Peyer's patch (tissue), 4 donors: ENCODE data around the gene ROR1. TPM values are rescaled to one million over a fixed set of nuclear protein-coding genes. Genes with fewer than 3 reads are reported as not detected.

Experiments used
- DNase-seq, 3 donors: peaks; one replicate each; pipeline ENCODE4 v3.0.0-alpha.2; 2017 to 2019
- H3K27ac ChIP-seq, 4 donors: fragments of 200-600 bp; sonication (generic); one replicate each; pipeline ENCODE4 v1.5.1; 2016 to 2019
- H3K27me3 ChIP-seq, 2 donors: fragments of 200-600 bp; sonication (generic); one replicate each; pipeline ENCODE4 v1.5.1; 2019
- H3K36me3 ChIP-seq, 3 donors: fragments of 200-600 bp; sonication (generic); one replicate each; pipeline ENCODE4 v1.5.1; 2016 to 2019
- H3K4me1 ChIP-seq, 4 donors: fragments of 200-600 bp; sonication (generic); one replicate each; pipeline ENCODE4 v1.5.1; 2016 to 2019
- H3K4me3 ChIP-seq, 4 donors: fragments of 200-600 bp; sonication (generic); 1 replicate in 3 of 4; 2 replicates in 1 of 4; pipeline ENCODE4 v1.5.1; 2016 to 2019; ENCODE audit warnings: mild to moderate bottlenecking in 1 of 4
- H3K9me3 ChIP-seq, 4 donors: fragments of 200-600 bp; sonication (generic); one replicate each; pipeline ENCODE4 v1.5.1; 2016 to 2019; ENCODE audit warnings: mild to moderate bottlenecking in 1 of 4
- POLR2A ChIP-seq, 2 donors: fragments of 450-650 bp; IDR thresholded peaks; one replicate each; pipeline ENCODE4 v1.5.1; 2017; ENCODE audit warnings: antibody characterized with exemption in 2 of 2, mild to moderate bottlenecking in 2 of 2, moderate library complexity in 2 of 2
- total RNA-seq, 4 donors: library from RNA; depleted of rRNA; stranded (reverse); fragments of >200 nt; gene quantifications; one replicate each; pipeline ENCODE4 v1.1.0, GENCODE V29; 2016
- TF ChIP-seq, protein P1 (sequence below), 6 experiments: fragments of 450-650 bp in 4 of 6; fragments of 200-600 bp in 2 of 6; sonication (generic) in 1 of 6; IDR thresholded peaks; one replicate each; pipeline ENCODE4 v1.5.1; 2017 to 2019; ENCODE audit warnings: antibody characterized with exemption in 6 of 6, mild to moderate bottlenecking in 3 of 6, moderate library complexity in 1 of 6

ROR1 gene
- total RNA-seq, 4 donors from 2014 or later, result 1.2 to 7.4 (median 4.7) TPM

DNA sequence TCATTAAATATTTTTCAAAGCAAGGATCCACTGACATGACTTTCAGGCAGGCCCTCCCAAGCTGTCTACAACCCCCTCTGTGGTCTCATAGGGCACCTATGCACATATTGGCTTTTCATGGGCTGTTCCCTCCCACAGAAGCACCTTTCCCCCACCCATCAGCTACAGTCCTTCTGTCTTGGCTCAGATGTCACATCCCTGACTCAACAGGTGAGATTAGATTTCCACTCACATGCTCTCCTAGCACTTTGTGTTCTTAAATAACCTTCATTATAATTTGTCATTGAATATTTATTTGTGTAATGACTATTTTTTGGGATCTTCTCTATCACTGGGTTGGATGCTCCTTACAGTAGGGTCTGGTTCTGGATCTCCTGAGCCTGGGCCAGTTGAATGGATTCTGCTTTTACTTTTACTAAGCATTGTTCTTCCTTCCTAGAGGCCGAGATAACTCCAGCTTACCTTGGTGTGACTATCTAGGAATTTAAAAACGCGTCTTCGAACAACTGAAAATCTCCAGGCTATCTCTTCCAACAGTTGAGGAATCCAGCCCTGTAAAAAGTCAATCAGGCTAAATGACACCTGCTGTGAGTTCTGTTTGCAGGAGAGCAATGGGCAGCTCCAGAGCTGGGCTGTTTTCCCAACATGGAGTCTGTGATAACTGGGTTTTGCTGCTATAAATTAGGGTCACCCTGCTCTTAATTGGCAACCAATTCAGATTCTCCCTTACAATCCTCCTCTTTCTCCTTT is 16.2 kb downstream of the ROR1 start:
- TF ChIP-seq, protein P1, sequence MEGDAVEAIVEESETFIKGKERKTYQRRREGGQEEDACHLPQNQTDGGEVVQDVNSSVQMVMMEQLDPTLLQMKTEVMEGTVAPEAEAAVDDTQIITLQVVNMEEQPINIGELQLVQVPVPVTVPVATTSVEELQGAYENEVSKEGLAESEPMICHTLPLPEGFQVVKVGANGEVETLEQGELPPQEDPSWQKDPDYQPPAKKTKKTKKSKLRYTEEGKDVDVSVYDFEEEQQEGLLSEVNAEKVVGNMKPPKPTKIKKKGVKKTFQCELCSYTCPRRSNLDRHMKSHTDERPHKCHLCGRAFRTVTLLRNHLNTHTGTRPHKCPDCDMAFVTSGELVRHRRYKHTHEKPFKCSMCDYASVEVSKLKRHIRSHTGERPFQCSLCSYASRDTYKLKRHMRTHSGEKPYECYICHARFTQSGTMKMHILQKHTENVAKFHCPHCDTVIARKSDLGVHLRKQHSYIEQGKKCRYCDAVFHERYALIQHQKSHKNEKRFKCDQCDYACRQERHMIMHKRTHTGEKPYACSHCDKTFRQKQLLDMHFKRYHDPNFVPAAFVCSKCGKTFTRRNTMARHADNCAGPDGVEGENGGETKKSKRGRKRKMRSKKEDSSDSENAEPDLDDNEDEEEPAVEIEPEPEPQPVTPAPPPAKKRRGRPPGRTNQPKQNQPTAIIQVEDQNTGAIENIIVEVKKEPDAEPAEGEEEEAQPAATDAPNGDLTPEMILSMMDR (IDR thresholded peaks at IDR 0.05), result no peak
- no peak for TF ChIP-seq POLR2A (IDR thresholded peaks at IDR 0.05)
- Histone ChIP-seq H3K36me3 (no peaks in the 10 kb centered on the region), H3K4me1 (no peaks in the 10 kb centered on the region), H3K9me3 (no peaks in the 10 kb centered on the region), H3K27me3 (no peaks in the 10 kb centered on the region), H3K4me3 (no peak overlapping the region), H3K27ac (no peak overlapping the region)
- DNase-seq, result no peak

DNA sequence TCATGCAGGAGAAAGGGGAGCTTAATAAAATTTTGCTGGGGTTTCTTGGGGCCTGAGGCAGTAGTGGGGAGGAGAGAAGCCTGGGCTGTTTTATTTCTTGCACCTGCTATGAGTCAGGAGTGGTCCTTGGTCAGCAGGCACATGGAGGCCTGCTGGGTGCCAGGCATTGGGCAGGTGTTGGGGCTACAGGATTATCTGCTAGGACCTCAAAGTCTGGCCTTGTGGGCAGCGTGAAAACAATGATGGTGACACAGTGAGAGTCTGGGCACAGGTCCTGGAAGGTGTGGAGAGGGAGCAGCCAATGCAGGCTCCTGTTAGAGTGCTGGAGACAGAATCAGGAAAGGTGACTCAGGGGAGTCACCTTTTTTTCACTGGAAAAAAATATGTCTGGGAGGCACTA is 17.2 kb downstream of the ROR1 start:
- Histone ChIP-seq H3K27me3 (no peaks in the 10 kb centered on the region), H3K36me3 (no peaks in the 10 kb centered on the region), H3K27ac (no peak overlapping the region), H3K4me1 (no peaks in the 10 kb centered on the region), H3K4me3 (no peak overlapping the region), H3K9me3 (no peaks in the 10 kb centered on the region)
- TF ChIP-seq, protein P1 (IDR thresholded peaks at IDR 0.05), result no peak
- TF ChIP-seq POLR2A (IDR thresholded peaks at IDR 0.05), result no peak
- no peak for DNase-seq

DNA sequence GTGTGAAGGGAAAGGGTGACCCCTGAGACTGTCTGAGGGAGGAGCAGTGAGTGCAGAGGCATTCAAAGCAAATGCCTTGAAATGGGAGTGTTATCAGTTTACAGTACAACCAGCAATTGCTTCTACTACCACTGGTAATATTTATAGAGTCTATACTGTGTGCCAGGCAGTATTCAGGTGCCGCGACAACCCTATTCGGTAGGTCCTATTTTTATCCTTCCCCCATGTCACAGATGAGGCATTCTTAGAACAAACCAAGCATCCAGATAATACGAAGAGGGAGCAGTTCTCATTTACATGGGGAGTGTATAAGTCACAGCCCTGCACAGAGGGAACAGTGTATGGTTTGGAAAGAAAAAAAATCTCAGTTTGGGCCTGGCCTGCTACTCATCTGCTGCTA is 18.3 kb downstream of the ROR1 start:
- Histone ChIP-seq H3K4me3 (no peak overlapping the region), H3K27me3 (no peaks in the 10 kb centered on the region), H3K9me3 (no peaks in the 10 kb centered on the region), H3K27ac (no peak overlapping the region), H3K4me1 (no peaks in the 10 kb centered on the region), H3K36me3 (no peaks in the 10 kb centered on the region)
- DNase-seq, result no peak
- no peak for TF ChIP-seq POLR2A (IDR thresholded peaks at IDR 0.05)
- TF ChIP-seq, protein P1 (IDR thresholded peaks at IDR 0.05), result no peak

DNA sequence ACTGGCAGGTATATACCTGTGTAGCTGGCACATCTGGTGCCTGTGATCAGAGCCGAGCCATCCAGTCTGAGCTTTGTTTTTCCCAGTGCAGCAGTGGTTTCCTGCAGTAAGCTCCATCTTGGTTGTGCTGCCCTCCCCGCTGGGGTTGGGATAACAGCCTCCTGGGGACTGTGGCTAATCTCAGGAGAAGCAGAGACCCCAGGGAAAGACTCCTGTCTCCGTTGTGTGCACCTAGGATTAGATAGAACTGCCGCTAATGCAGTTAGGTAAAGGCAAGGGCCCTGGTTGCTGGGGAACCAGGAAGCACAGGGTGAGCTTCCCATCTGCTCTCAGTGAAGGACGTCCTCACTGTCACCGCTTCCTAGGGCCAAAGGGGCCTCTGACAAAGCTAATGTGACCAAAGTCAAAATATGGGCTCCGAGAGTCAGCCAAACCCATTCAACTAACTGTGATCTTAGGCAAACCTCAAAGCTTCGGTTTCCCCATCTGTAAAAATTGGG is 20.0 kb downstream of the ROR1 start:
- Histone ChIP-seq H3K27ac (no peak overlapping the region), H3K4me3 (no peak overlapping the region), H3K9me3 (no peaks in the 10 kb centered on the region), H3K36me3 (no peaks in the 10 kb centered on the region), H3K27me3 (no peaks in the 10 kb centered on the region), H3K4me1 (no peaks in the 10 kb centered on the region)
- no peak for TF ChIP-seq POLR2A (IDR thresholded peaks at IDR 0.05)
- TF ChIP-seq, protein P1 (IDR thresholded peaks at IDR 0.05), result no peak
- DNase-seq, result no peak

DNA sequence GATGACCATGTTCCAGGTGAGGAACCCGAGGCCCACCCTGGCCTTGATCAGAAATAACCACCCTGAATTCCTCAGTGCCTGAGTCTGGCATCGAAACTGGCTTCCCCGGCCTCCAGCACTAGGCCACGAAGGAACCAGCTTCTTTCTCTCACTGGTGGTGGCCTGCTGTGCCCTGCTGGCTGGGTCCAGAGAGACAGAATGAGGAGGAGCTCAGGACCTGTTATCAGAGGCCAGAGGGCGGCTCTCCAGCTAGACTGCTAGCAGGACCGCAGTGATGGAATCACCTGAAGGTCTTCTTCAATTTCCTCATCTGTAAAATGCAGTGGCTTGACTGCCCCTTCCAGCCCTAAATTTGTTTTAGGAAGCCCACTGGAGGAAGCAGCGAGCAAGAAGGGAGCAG is 20.5 kb downstream of the ROR1 start:
- DNase-seq, result no peak

DNA sequence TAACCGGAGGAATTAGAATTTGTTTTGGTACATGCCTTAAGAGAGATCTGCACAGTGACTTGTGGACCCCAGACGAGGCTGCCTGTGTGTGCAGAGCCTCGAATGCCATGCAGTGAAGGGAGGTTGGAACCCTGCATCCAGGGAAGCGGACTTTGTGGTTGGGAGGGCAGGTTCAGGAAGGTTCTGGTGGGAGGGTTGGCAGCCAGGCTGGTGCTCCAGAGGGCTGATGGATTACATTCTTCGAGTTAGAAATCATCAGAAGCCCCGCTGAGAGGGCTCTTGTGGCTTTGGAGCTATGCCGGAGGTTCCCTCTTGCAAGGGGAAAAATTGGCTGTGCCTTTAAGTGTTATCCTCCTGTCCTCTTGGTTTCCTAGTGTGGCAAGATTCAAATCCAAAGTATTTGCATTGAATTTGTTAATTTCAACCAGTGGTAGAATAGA is 21.1 kb downstream of the ROR1 start:
- H3K27me3 ChIP-seq, result no peaks in the 10 kb centered on the region
- H3K4me3 ChIP-seq, result no peak overlapping the region
- H3K27ac ChIP-seq, result no peak overlapping the region
- no peaks in the 10 kb centered on the region for H3K36me3 ChIP-seq
- H3K4me1 ChIP-seq, result no peaks in the 10 kb centered on the region
- H3K9me3 ChIP-seq, result no peaks in the 10 kb centered on the region
- no peak for DNase-seq
- TF ChIP-seq POLR2A (IDR thresholded peaks at IDR 0.05), result no peak
- TF ChIP-seq, protein P1 (IDR thresholded peaks at IDR 0.05), result no peak

More for the DNA sequence above, 20.5 kb downstream of the ROR1 start:
- Histone ChIP-seq H3K27me3 (no peaks in the 10 kb centered on the region), H3K36me3 (no peaks in the 10 kb centered on the region), H3K4me3 (no peak overlapping the region), H3K9me3 (no peaks in the 10 kb centered on the region), H3K4me1 (no peaks in the 10 kb centered on the region), H3K27ac (no peak overlapping the region)
- TF ChIP-seq POLR2A (IDR thresholded peaks at IDR 0.05), result no peak
